IPS DF 19.7 (cell line): ENCODE measurements around the gene CARNS1.
"Not testable (repeated sequence)": the region's sequence is repeated elsewhere in the genome, so short reads cannot be mapped to it uniquely, and the experiment has no call there.

Source experiments
- DNase-seq: peaks from one replicate; pipeline ENCODE4 v3.0.0-alpha.2; 2013; ENCODE audit warnings: low read depth, low spot score

The CARNS1 gene

GRCh38 chr11:67396587-67397389 lies 18.7 kb upstream of the CARNS1 start:
- DNase-seq, result no peak

GRCh38 chr11:67397536-67397935 lies 17.9 kb upstream of the CARNS1 start:
- DNase-seq, result no peak

GRCh38 chr11:67397986-67398660 lies 17.4 kb upstream of the CARNS1 start:
- DNase-seq, result no peak

- DNase-seq, result no peak
These were observed 16.6 kb upstream of the CARNS1 start for GRCh38 chr11:67398661-67399563.

- no peak for DNase-seq
These were observed 15.1 kb upstream of the CARNS1 start for GRCh38 chr11:67400251-67400941.

GRCh38 chr11:67400942-67401494 lies 14.5 kb upstream of the CARNS1 start:
- no peak for DNase-seq

GRCh38 chr11:67401495-67402191 lies 13.8 kb upstream of the CARNS1 start, which contains the start of gene PPP1CA:
Gene PPP1CA, minus strand, starts transcription at chr11:67401858. Its CDS starts 76 bp downstream, at chr11:67401782.
- no peak for DNase-seq

- DNase-seq, result not testable (repeated sequence)
These were observed 13.2 kb upstream of the CARNS1 start for GRCh38 chr11:67402192-67402839.

- DNase-seq, result not testable (repeated sequence)
These were observed 12.4 kb upstream of the CARNS1 start for GRCh38 chr11:67403085-67403484.

- no peak for DNase-seq
These were observed 10.8 kb upstream of the CARNS1 start for GRCh38 chr11:67404515-67405195.

GRCh38 chr11:67405196-67405567 lies 10.3 kb upstream of the CARNS1 start:
- DNase-seq, result no peak

- DNase-seq, result no peak
These were observed 9.7 kb upstream of the CARNS1 start for GRCh38 chr11:67405688-67406339.

GRCh38 chr11:67406420-67406968 lies 9.0 kb upstream of the CARNS1 start:
- no peak for DNase-seq

GRCh38 chr11:67406969-67407687 lies 8.3 kb upstream of the CARNS1 start:
- DNase-seq, result no peak

- no peak for DNase-seq
These were observed 7.8 kb upstream of the CARNS1 start for GRCh38 chr11:67407688-67408163.

- DNase-seq, result no peak
These were observed 6.9 kb upstream of the CARNS1 start for GRCh38 chr11:67408437-67409200.

- no peak for DNase-seq
These were observed 6.2 kb upstream of the CARNS1 start for GRCh38 chr11:67409261-67409666.
